ENCODE results near the gene ZBED2.

- TF ChIP-seq CTCF (IDR thresholded peaks at IDR 0.05) (no peak), POLR2A (IDR thresholded peaks at IDR 0.05) (no peak)
Measured at GRCh38 chr3:111598552-111598951, 3.4 kb upstream of the ZBED2 start.

Measured in body of pancreas (tissue), 4 donors.